ENCODE data around the gene NELFA.

- no peak for TF ChIP-seq CTCF (IDR thresholded peaks at IDR 0.05)
- TF ChIP-seq POLR2AphosphoS5 (IDR thresholded peaks at IDR 0.05; ENCODE audit: low read depth, low read length): no peak
- no peak for TF ChIP-seq SIN3A (IDR thresholded peaks at IDR 0.05; ENCODE audit: borderline replicate concordance, insufficient read depth, low read depth, low read length)
- TF ChIP-seq REST (IDR thresholded peaks at IDR 0.05; ENCODE audit: insufficient read depth in 1 of 2, low read depth in 2 of 2, low read length in 1 of 2): no peak
- TF ChIP-seq TCF7L2 (IDR thresholded peaks at IDR 0.05; ENCODE audit: low read depth, low read length): no peak
Observed at GRCh38 chr4:1980561-1981041, 28.2 kb downstream of the NELFA start.
